Left cardiac atrium (tissue), 4 donors: ENCODE results near the gene PPFIA1. TPM values are rescaled to one million over a fixed set of nuclear protein-coding genes. Genes with fewer than 3 reads are reported as not detected.
A peak's percentile ranks its signal among the peaks of the same experiment; 100 is the strongest.

Experiments used
- ATAC-seq, 2 donors: fragments of 200-7000 bp; cut with Tn5 transposase; one replicate each; pipeline ENCODE4 v1.9.1; 2020; ENCODE audit warnings: mild to moderate bottlenecking in 2 of 2, moderate library complexity in 2 of 2
- DNase-seq: peaks from one replicate; pipeline ENCODE4 v3.0.0-alpha.2; 2020
- intact Hi-C, 2 donors: fragments of 100-400 bp; cut with DNase I; formaldehyde crosslinking; loops; one replicate each; pipeline versions ENCODE4 v1.14.1 to v1.15.1; 2022 to 2023
- long read RNA-seq: library from polyadenylated mRNA; unstranded; transcript quantifications from one replicate; pipeline ENCODE4 v2.0.0, GENCODE V29; 2021
- total RNA-seq, 2 donors: library from RNA; stranded (reverse); fragmentation: NEBNext Ultra II Directional; extraction: Animal tissue kit (Norgen Biotek cat#: 25700); gene quantifications; one replicate each; pipeline ENCODE4 v1.2.1, GENCODE V29; 2021
- donor health status: DM: no; HTN: yes; CAD: no.
- donor health status: DM: no; HTN: yes; CAD: no; lungs with severe emphysema.
- donor health status: DM: yes; HTN: yes; CAD: no.
- donor health status: Dilated cardiomyopathy.

PPFIA1 gene
- 10 to 100 TPM; 32.0 to 39.8 TPM for total RNA-seq
- long read RNA-seq, partial matches to known transcripts, result 5 of 8 reads
- long read RNA-seq, other reads (novel, unspliced or antisense), result 3 of 8 reads

GRCh38 chr11:70270104-70270876 is at the start of gene PPFIA1:
TSS of gene PPFIA1 (plus strand) at chr11:70270690. CDS start at chr11:70272173, 1,483 bp downstream.
- intact Hi-C loops, result loop anchor here in 1 of 2 donors (10.0 kb wide), 1 partner anchor 105 kb away; no protein-coding TSS in a partner anchor
- peak; percentile 96 for DNase-seq
- ATAC-seq, result peak; percentile 99

DNA sequence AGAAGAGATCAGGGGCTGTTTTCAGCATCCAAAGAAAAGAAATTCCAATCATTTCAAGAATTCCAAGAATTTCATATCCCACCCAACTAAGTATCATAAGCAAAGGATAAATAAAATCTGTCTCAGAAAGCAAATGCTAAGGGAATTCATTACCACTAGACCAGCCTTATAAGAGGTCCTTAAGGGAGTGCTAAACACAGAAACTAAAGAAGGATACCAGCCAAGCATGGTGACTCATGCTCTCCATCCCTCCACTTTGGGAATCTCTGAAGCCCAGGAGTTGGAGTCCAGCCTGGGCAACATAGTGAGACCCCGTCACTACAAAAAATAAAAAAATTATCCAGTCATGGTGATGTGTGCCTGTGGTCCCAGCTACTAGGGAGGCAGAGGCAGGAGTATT is 49.6 kb upstream of the PPFIA1 start:
- intact Hi-C loops, result no loop called here
- DNase-seq (no peak), ATAC-seq (no peak)

DNA sequence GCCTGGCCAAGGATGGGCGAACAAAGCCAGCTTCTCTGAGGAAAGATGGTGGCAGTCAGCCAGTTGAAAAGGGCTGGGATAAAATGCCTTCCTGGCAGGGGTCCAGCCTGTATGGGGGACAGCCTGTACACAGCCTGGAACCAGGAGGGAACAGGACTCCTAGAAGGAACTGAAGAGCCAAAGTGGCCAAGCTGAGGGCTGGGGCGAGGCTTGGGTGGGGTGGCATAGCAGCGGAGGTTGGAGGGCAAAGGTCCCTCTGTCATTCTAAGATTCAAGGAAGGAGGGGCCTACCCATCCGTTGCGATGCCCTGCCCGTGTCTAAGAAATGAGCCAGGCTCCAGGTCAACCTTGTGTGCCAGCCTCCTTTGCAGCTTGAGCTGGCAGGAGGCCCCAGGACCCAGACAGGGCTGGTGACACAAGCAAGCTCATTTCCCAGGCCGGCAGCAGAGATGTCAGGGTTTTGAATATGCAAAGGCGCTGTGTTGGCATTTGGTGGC is 44.8 kb upstream of the PPFIA1 start:
- intact Hi-C loops, result no loop called here
- DNase-seq (no peak), ATAC-seq (peak in 1 of 2 donors; percentile 38)

DNA sequence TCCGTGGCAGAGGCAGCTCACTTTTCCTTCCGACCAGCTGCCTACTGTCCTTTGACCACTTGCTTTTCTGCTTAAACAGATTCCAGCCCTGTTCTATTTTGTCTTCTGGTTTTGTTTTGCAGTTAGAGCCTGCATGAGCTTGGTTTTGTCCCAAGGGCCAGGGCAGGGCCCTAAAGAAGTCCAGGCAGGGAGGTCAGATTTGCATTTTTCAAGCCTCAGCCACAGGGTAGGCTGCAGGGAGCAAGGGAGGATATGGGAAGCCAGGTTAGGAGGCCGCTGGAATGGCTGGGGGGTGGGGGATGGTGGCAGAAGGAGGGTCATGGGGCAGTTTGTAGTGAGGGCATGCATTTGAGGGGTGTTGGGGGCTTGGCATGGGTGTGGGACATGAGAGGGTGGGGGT is 44.3 kb upstream of the PPFIA1 start:
- DNase-seq (no peak), ATAC-seq (no peak)
- intact Hi-C loops, result no loop called here

- intact Hi-C loops, result no loop called here
- ATAC-seq (no peak), DNase-seq (no peak)
These were observed 43.5 kb upstream of the PPFIA1 start for GRCh38 chr11:70226967-70227366.

- DNase-seq, result no peak
- intact Hi-C loops, result no loop called here
- no peak for ATAC-seq
These were observed 40.8 kb upstream of the PPFIA1 start for GRCh38 chr11:70229737-70230136.

- intact Hi-C loops, result no loop called here
These were observed 40.2 kb upstream of the PPFIA1 start for GRCh38 chr11:70230151-70230839.

GRCh38 chr11:70230840-70231710 is 39.4 kb upstream of the PPFIA1 start:
- DNase-seq, result no peak
- intact Hi-C loops, result no loop called here
- ATAC-seq, result peak in 1 of 2 donors; percentile 57

More at GRCh38 chr11:70230151-70230839, 40.2 kb upstream of the PPFIA1 start:
- DNase-seq (no peak), ATAC-seq (no peak)

DNA sequence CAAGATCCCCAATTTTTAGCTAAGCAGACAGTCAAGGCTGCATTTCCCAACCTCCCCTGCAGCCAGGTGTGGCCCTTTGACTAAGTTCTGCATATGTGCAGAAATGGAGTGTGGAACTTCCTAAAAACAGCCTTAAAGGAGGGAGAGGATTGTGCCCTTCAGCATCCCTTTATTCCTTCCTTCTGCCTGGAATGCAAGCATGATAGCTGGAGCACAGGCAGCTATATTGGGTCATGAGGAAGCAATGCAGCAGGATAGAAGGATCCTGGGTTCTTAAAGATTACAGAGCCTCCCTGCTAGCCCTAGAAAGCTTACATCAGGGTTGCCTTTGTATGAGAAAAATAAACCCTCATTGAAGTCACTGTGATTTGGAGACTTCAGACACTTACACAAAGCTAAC is 37.5 kb upstream of the PPFIA1 start:
- DNase-seq (no peak), ATAC-seq (no peak)
- intact Hi-C loops, result no loop called here

- intact Hi-C loops, result no loop called here
- ATAC-seq, result no peak
- DNase-seq, result no peak
These were observed 37.0 kb upstream of the PPFIA1 start for GRCh38 chr11:70233511-70233934.

GRCh38 chr11:70233962-70234361 is 36.5 kb upstream of the PPFIA1 start:
- intact Hi-C loops, result no loop called here
- DNase-seq (no peak), ATAC-seq (no peak)

- intact Hi-C loops, result no loop called here
- no peak for DNase-seq
- no peak for ATAC-seq
These were observed 30.2 kb upstream of the PPFIA1 start for GRCh38 chr11:70240337-70240736.

- intact Hi-C loops, result no loop called here
- no peak for ATAC-seq
- no peak for DNase-seq
These were observed 28.8 kb upstream of the PPFIA1 start for GRCh38 chr11:70241709-70242108.

DNA sequence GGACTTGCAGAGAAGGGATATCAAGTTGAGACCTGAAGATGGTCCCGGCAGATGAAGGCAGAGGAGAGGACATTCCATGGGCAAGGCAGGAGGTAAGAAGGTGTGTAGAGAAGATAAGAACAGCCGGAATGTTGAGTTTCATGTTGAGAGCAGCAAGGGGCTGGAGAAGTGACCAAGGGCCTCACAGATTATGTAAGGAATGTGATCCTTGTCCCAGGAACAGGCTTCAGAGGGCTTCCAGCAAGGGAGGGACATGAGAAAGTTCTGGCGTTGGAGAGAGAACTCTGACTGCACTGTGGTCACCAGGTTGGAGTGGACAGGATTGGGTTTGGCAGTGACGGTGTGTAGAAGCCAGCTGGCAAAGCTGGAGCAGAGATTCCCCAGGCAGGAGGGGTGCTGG is 27.6 kb upstream of the PPFIA1 start:
- ATAC-seq, result no peak
- intact Hi-C loops, result no loop called here
- no peak for DNase-seq

DNA sequence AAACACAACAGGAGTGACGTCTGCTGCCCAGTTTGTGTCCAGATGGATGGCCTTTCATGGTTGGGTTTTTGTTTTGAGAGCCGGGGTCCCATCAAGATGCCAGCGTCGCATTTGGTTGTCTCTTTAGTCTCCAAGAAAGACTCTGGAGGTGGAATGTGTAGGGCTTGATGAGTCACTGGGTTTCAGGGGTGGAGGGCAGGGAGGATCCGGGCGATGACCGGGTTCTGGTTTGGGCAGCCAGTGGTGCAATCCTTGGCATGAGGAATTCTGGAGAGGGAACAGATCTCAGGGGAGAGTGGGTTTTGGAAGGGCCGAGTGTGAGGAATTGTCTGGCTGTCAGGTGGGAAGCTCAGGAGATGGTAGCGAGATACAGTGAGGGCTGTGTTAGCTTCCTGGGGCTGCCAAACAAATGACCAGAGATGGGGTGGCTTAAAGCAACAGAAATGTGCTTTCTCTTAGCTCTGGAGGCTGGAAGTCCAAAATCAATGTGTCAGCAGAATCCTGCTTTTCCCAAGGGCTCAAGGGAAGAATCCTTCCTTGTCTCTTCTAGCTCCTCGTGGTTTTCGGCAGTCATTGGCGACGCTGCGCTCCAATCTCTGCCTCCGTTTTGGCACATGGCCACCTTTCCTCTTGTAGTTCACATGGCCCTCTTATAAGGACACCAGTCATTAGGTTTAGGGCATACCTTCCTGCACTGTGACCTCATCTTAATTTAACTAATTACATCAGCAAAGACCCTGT is 26.4 kb upstream of the PPFIA1 start:
- DNase-seq (no peak), ATAC-seq (peak in 1 of 2 donors; percentile 24)
- intact Hi-C loops, result no loop called here

GRCh38 chr11:70244698-70245097 is 25.8 kb upstream of the PPFIA1 start:
- peak in 1 of 2 donors; percentile 74 for ATAC-seq
- intact Hi-C loops, result no loop called here
- DNase-seq, result no peak

- ATAC-seq (no peak), DNase-seq (no peak)
- intact Hi-C loops, result no loop called here
These were observed 24.3 kb upstream of the PPFIA1 start for GRCh38 chr11:70246196-70246595.

- ATAC-seq, result no peak
- DNase-seq, result no peak
These were observed 23.3 kb upstream of the PPFIA1 start for GRCh38 chr11:70247042-70247709.

More at GRCh38 chr11:70247042-70247709, 23.3 kb upstream of the PPFIA1 start:
- intact Hi-C loops, result no loop called here
